K562 (cell line): ENCODE data around the gene MICAL2. TPM values are rescaled to one million over a fixed set of nuclear protein-coding genes. Genes with fewer than 3 reads are reported as not detected.

Source experiments
- ARNT ChIP-seq, 2 experiments: fragments of 450-650 bp; IDR thresholded peaks; 2 replicates each; pipeline ENCODE4 v1.6.1; 2016; ENCODE audit warnings: mild to moderate bottlenecking in 1 of 2
- BCOR ChIP-seq: fragments of 450-650 bp; IDR thresholded peaks from 2 replicates; pipeline ENCODE4 v1.6.1; 2016
- BHLHE40 ChIP-seq: IDR thresholded peaks from 2 replicates; pipeline ENCODE4 v1.6.1; 2011; ENCODE audit warnings: low read length, improper control_type of control experiment
- CAMTA2 ChIP-seq: fragments of 250-450 bp; sonication (Bioruptor Pico); conservative IDR thresholded peaks from 2 replicates; pipeline ENCODE4 v1.5.1; 2022
- CBFA2T3 ChIP-seq: fragments of 450-650 bp; IDR thresholded peaks from 2 replicates; pipeline ENCODE4 v1.6.1; 2017
- COPS2 ChIP-seq: fragments of 450-650 bp; conservative IDR thresholded peaks from 2 replicates; pipeline ENCODE4 v1.6.1; 2016; ENCODE audit warnings: mild to moderate bottlenecking, moderate library complexity
- CXXC5 ChIP-seq: fragments of 250-450 bp; sonication (Bioruptor Pico); IDR thresholded peaks from 2 replicates; pipeline ENCODE4 v1.8.0; 2022; ENCODE audit warnings: inconsistent platforms, mild to moderate bottlenecking, moderate library complexity
- E2F5 ChIP-seq: sonication (generic); formaldehyde crosslinking; IDR thresholded peaks from 2 replicates; pipeline ENCODE4 v1.8.0; 2022; ENCODE audit warnings: mild to moderate bottlenecking, missing genetic modification reagents
- FOXA1 ChIP-seq: fragments of 450-650 bp; IDR thresholded peaks from 2 replicates; pipeline ENCODE4 v1.6.1; 2016; ENCODE audit warnings: mild to moderate bottlenecking, borderline replicate concordance
- HSF4 ChIP-seq: fragments of 250-450 bp; sonication (Bioruptor Pico); IDR thresholded peaks from 2 replicates; pipeline ENCODE4 v2.1.2; 2022; ENCODE audit warnings: mild to moderate bottlenecking, moderate library complexity, borderline replicate concordance
- KAT7 ChIP-seq: sonication (generic); formaldehyde crosslinking; IDR thresholded peaks from 2 replicates; pipeline ENCODE4 v1.8.0; 2022; ENCODE audit warnings: missing genetic modification reagents, mild to moderate bottlenecking, borderline replicate concordance
- KDM2B ChIP-seq: fragments of 250-450 bp; sonication (Bioruptor Pico); IDR thresholded peaks from 2 replicates; pipeline ENCODE4 v1.8.0; 2021; ENCODE audit warnings: mild to moderate bottlenecking, moderate library complexity
- NFE2 ChIP-seq: IDR thresholded peaks from 2 replicates; pipeline ENCODE4 v1.6.1; 2014; ENCODE audit warnings: antibody characterized with exemption, low read depth
- NFIC ChIP-seq: fragments of 450-650 bp; IDR thresholded peaks from 2 replicates; pipeline ENCODE4 v1.6.1; 2017; ENCODE audit warnings: mild to moderate bottlenecking, inconsistent platforms
- NRF1 ChIP-seq, 2 experiments: fragments of 450-650 bp; IDR thresholded peaks in 1 of 2; conservative IDR thresholded peaks in 1 of 2; 2 replicates each; pipeline ENCODE4 v1.6.1; 2014; ENCODE audit warnings: mild to moderate bottlenecking in 2 of 2
- POLR2AphosphoS2 ChIP-seq: IDR thresholded peaks from 2 replicates; pipeline ENCODE4 v1.6.1; 2012; ENCODE audit warnings: low read length, improper control_type of control experiment
- RBM25 ChIP-seq: fragments of 200-400 bp; formaldehyde crosslinking; IDR thresholded peaks from 2 replicates; pipeline ENCODE4 v1.6.1; 2018; ENCODE audit warnings: low read length, low read depth, moderate library complexity; ENCODE audit not compliant: severe bottlenecking
- RBM39 ChIP-seq: fragments of 200-400 bp; formaldehyde crosslinking; optimal IDR thresholded peaks from 2 replicates; pipeline ENCODE3; 2018; ENCODE audit warnings: low read depth, low read length
- RNF219 ChIP-seq: fragments of 250-450 bp; sonication (Bioruptor Pico); IDR thresholded peaks from 2 replicates; pipeline ENCODE4 v1.5.0; 2022; ENCODE audit warnings: mild to moderate bottlenecking
- TCFL5 ChIP-seq: fragments of 250-450 bp; sonication (Bioruptor Pico); conservative IDR thresholded peaks from 2 replicates; pipeline ENCODE4 v1.6.1; 2021; ENCODE audit warnings: mild to moderate bottlenecking, moderate library complexity, matching md5 sums
- ZNF23 ChIP-seq: fragments of 250-450 bp; sonication (Bioruptor Pico); IDR thresholded peaks from 2 replicates; pipeline ENCODE4 v1.4.0; 2020; ENCODE audit warnings: mild to moderate bottlenecking
- ZNF277 ChIP-seq: fragments of 250-450 bp; sonication (Bioruptor Pico); IDR thresholded peaks from 2 replicates; pipeline ENCODE4 v1.8.0; 2022; ENCODE audit warnings: inconsistent platforms, mild to moderate bottlenecking, moderate library complexity, borderline replicate concordance
- ZNF586 ChIP-seq: fragments of 450-650 bp; formaldehyde crosslinking; conservative IDR thresholded peaks from 2 replicates; pipeline ENCODE4 v1.4.0; 2020; ENCODE audit warnings: mild to moderate bottlenecking, moderate library complexity
- ZNF668 ChIP-seq: fragments of 250-450 bp; sonication (Bioruptor Pico); IDR thresholded peaks from 2 replicates; pipeline ENCODE4 v1.8.0; 2022; ENCODE audit warnings: mild to moderate bottlenecking, inconsistent platforms
- polyA plus RNA-seq, 8 experiments: library from polyadenylated mRNA; depleted of rRNA in 4 of 8; stranded (reverse) in 5 of 8; unstranded in 3 of 8; fragments of >200 nt; fragmentation: Nextera tagmentation in 2 of 8; fragmentation: Illumina TruSeq in 1 of 8; extraction: Ambion mirVana in 2 of 8; extraction: Trizol in 1 of 8; gene quantifications; 2 replicates each; pipeline versions ENCODE4 v1.2.1 to v1.2.3, GENCODE V29; 2011 to 2014; ENCODE audit warnings: inconsistent platforms in 1 of 8, missing spikeins in 1 of 8
- total RNA-seq, 7 experiments: library from RNA; depleted of rRNA in 6 of 7; stranded (reverse); fragments of >200 nt in 6 of 7; fragmentation: Illumina TruSeq in 2 of 7; extraction: Trizol in 2 of 7; gene quantifications; 2 replicates each; pipeline versions ENCODE4 v1.2.1 to v1.2.3, GENCODE V29; 2011 to 2021; ENCODE audit warnings: low replicate concordance in 1 of 7

The MICAL2 gene
- total and polyA plus RNA-seq, 9 of the 15 experiments (the other 6 are each of a cell fraction or from before 2014, with no cell fraction given), result 4.7 to 64.2 (median 33.6) TPM

GRCh38 chr11:12113294-12113693 is 2.9 kb downstream of the MICAL2 start (continued):
- TF ChIP-seq ZNF277 (no peak), FOXA1 (no peak), COPS2 (no peak), TCFL5 (CRISPR knock-in tag) (no peak), KDM2B (CRISPR knock-in tag) (no peak), BHLHE40 (no peak), NFIC (no peak), NFE2 (0 out of 2 replicates have a peak, but pooled peaks have one; percentile 32), NRF1 (conservative IDR thresholded peaks at IDR 0.05 in 1 of 2, IDR thresholded peaks at IDR 0.05 in 1 of 2) (peak; percentile 13 to 23; a peak in 1 of 4 replicates), BCOR (0 out of 2 replicates have a peak, but pooled peaks have one; percentile 20), HSF4 (CRISPR knock-in tag) (no peak), ZNF23 (CRISPR knock-in tag) (no peak), ARNT (IDR thresholded peaks at IDR 0.05) (no peak), ZNF668 (CRISPR knock-in tag) (no peak), CBFA2T3 (0 out of 2 replicates have a peak, but pooled peaks have one; percentile 13), E2F5 (no peak), RBM25 (peak; percentile 54), CXXC5 (CRISPR knock-in tag) (no peak), POLR2AphosphoS2 (no peak), RNF219 (no peak), CAMTA2 (CRISPR knock-in tag) (no peak), ZNF586 (CRISPR knock-in tag) (no peak), KAT7 (CRISPR knock-in tag) (no peak), RBM39 (no peak)
